HG02943 (cell line): ENCODE measurements around the gene ACSF2.

Experiments used
- ATAC-seq: cut with Tn5 transposase; IDR thresholded peaks from one replicate; pipeline ENCODE4 v1.9.1; 2021; ENCODE audit warnings: mild to moderate bottlenecking, low read depth, moderate library complexity; ENCODE audit not compliant: unreplicated experiment

The ACSF2 gene

DNA sequence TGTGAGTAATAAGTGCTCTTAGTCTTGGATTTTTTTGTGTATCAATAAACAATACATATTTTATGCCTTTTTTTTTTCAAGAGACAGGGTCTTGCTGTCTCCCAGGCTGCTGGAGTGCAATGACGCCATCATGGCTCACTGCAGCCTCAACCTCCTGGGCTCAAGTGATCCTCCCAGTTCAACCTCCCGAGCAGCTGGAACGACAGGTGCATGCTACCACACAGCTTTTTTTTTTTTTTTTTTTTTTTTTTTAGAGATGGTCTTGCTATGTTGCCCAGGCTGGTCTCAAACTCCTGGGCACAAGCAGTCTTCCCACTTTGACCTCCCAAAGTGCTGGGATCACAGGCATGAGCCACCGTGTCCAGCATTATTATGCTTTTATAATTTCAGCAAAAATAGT is 13.0 kb downstream of the ACSF2 start:
- no peak for ATAC-seq

DNA sequence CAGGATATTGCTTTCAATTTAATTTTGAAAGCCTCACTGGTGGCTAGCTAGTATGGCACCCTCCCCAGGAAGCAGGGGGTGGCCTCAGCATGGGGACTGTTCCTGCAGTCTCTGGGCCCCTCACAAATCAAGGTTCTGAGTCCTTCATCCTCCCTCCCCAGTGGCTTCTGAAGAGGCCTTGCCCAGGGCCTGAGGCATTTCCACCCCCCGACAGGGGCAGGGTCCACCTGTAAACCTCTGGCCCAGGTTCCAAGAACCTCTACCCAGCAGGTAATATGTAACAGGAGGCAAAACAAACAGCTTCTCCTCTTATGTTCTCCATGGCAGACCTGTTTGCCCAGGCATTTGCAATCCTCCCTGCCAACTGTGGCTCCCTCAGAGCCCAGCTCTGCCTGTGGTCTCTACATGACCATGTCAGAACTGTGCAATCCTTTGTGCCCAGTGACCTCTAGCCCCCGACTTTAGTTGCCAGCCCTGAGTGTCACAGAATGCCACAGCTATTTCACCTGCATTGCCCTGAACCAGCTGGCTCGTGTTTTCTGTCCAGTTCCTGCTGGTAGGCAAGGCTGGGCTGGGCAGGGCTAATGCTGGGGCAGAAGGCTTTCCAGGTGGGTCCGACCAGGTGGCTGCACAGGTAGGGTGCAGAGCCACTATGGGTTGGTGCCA is 14.3 kb downstream of the ACSF2 start:
- no peak for ATAC-seq

DNA sequence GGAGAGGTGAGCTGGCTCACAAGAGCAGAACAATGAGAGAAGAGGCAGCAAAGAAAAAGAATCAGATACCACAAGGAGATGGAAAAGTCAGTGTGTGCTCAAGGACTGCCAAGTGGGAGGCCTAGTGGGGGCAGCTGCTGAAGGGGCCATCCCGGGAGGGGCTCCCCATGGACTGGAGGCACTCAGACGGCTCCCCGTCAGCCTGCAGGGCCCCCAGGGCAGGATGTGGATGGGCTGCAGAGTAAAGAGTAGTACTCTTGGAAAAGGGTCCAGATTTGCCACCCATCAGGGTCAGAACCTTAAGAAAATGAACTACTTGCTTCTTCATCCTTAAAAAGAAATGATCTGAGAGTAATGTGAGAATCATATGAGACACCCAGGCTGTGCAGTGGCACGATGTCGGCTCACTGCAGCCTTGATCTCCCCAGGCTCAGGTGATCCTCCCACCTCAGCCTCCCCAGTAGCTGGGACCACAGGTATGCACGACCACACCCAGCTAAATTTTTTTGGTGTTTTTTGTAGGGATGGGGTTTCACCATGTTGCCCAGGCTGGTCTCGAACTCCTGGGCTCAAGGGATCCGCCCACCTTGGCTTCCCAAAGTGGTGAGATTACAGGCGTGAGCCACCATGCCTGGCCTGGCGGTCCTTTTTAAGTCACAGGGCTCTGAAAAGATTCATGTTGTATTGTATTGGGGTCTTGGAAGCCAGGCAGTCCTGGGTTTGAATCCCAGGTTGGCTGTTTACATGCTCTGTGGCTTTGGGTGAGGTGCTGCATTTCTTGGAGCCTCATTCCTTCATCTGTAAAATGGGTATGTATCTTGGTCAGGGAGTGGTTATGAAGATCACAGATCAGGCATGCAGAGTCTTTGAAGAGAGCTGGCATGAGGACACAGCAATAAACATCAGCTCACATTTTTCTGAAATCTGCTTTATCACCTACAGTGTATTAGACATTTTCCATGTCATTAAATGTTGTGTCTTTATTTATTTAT is 15.1 kb downstream of the ACSF2 start:
- no peak for ATAC-seq

GRCh38 chr17:50443505-50443974 is 17.5 kb downstream of the ACSF2 start:
- no peak for ATAC-seq

GRCh38 chr17:50444841-50445715 is 19.1 kb downstream of the ACSF2 start:
- no peak for ATAC-seq

DNA sequence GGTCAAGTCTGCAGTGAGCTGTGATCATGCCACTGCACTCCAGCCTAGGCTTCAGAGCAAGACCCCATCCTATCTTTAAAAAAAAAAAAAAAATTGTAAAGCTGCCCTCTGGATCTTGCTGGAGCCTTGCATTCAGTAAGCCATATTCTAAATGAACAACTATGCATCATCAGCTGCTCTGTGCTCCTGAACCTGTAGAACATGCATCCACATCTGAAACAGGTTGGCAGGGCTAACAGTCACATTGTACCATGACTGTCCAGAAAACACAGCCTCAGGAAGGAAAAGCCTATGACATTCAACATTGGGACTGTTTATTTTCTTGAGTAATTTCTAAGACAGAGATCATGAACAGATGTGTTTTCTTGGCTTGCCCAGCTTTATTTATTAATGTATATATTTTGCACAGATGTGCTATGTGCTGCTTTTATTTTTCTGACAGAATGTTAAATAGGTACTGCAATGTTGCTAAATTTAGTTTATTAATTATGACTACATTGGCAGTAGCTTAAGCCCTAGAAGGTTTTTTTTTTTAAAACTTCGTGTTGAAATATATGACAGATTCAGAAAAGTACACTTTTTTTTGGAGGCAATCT is 19.8 kb downstream of the ACSF2 start:
- ATAC-seq = no peak

DNA sequence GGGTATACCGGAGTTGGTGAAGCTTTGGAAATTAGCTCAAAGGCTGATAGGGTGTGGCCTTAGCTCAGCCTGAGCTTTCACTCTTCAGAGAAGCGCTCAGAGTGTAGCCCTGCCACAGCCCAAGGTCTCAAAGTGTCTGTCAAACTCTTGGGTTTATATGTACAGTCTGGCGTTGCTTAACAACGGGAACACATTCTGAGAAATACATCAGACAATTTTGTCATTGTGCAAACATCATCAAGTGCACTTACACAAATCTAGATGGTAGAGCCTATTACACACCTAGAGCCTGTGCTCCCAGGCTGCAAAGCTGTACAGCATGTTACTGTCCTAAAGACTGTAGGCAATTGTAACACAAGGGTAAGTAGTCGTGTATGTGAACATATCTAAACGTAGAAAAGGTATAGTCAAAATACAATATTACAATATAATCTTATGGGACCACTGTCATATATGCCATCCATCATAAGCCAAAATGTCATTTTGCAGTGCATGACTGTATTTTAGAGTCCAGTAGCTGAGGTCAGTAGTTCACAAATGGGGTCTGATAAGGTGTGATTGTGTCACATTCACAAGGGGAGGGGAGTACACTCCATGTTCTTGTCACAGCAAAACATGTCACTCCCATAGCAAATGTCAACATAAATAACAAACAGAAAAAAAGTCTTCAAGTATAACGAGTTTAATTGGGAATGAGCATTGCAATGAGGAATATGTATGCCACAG is 22.0 kb downstream of the ACSF2 start:
- no peak for ATAC-seq

- ATAC-seq = no peak
These were observed 22.6 kb downstream of the ACSF2 start for GRCh38 chr17:50448643-50449042.

- ATAC-seq = no peak
These were observed 26.1 kb downstream of the ACSF2 start for GRCh38 chr17:50451943-50452629.

- ATAC-seq = no peak
These were observed 26.7 kb downstream of the ACSF2 start for GRCh38 chr17:50452630-50453300.

- no peak for ATAC-seq
These were observed 27.9 kb downstream of the ACSF2 start for GRCh38 chr17:50453901-50454300.

DNA sequence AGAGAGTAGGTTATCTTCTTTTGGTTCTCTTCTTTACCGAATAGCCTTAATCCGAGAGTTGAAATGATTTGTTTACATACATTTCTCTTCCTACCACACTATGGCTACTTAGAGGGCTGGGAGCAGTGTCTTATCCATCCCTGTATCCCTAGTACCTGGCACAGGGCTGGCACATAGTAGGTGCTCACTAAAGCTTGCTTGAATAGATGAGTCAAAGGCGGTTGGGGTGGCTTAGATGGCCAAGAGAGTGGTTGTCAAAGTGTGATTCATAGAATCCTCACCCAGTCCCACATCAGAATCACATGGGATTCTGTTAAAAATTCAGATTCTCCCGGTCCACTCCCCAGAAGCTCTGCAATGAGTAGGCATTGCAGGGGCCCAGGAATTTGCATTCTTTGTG is 31.6 kb downstream of the ACSF2 start:
- ATAC-seq = no peak

GRCh38 chr17:50458270-50458669 is 32.3 kb downstream of the ACSF2 start:
- ATAC-seq = no peak

DNA sequence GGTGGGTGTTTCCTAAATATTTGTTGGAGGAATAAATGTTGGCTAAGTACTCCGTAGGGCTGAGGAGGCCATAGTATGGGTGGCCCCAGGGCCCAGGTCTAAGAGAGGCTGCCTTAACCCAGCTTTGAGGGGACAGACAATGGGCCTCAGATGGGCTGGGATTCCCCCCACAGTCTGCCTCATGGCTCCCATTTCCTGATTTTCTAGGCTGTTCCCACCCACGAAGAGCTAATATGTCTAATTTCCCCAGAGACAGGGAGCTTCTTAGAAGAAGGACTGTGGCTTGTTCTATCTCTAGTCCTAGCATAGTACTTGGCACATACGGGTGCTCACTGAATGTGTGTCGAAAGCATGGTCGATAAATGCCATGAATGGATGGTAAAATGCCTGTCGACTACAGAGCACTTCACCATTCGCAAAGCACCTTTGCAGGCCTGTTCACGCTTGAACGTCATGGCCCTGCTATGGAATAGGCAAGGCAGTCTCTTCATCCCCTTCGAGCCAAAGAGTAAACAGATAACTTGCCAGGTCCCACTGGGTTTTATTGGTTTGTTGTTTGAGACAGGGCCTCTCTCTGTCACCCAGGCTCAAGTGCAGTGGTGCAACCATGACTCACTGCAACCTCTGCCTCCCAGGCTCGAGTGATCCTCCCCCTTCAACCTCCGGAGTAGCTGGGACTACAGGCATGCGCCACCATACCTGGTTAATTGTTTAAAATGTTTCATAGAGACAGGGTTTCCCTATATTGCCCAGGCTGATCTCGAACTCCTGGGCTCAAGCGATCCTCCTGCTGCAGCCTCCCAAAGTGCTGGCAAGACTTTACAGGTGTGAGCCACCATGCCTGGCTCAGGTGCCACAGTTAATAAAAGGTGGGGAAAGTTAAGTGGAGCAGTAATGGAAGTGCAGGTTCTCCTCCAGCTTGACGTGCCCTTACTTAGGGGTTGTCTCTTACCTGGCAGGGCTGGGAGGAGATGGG is 33.0 kb downstream of the ACSF2 start:
- no peak for ATAC-seq

- no peak for ATAC-seq
These were observed 33.7 kb downstream of the ACSF2 start for GRCh38 chr17:50459756-50460155.

DNA sequence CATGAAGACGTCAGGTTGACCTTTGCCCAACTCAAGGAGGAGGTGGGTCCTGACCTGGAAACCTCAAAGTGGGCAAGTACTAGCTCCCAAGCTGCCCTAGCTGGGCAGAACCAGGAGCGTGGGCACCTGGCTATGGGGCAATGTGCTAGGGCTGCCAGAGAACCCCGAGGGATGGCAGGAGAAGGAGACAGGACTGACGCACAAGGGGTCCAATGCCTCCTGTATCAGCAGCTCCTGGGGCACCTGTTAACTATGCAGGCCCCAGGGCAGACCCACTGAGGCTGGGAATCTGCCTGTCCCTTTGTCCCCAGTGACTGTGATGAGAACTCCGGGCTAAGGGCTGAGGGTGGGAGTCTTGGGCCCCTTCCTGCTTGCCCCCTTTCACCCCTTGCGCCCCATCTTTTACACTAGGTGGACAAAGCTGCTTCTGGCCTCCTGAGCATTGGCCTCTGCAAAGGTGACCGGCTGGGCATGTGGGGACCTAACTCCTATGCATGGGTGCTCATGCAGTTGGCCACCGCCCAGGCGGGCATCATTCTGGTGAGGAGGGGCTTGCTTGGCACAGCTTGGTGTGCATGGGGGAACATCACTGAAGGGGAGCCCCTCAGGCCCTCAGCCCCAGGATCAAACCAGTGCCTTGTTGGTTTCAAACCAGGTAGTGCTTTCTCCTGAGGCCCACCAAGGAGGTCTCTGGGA is 35.0 kb downstream of the ACSF2 start:
- no peak for ATAC-seq
